Activated CD4-positive, alpha-beta T cell treated with anti-CD3 and anti-CD28 coated beads, Interleukin-2, amount 50 U/mL, for 4 hours (primary cell): ENCODE measurements around the gene ZNF554.
"Not testable (repeated sequence)": the region's sequence is repeated elsewhere in the genome, so short reads cannot be mapped to it uniquely, and the experiment has no call there.

Source experiments
- DNase-seq, 2 experiments: peaks; one replicate each; pipeline ENCODE4 v3.0.0-alpha.2; 2020

Gene ZNF554

GRCh38 chr19:2791440-2791839 lies 28.2 kb upstream of the ZNF554 start:
- no peak for DNase-seq

- no peak for DNase-seq
Measured at GRCh38 chr19:2791876-2792275, 27.8 kb upstream of the ZNF554 start.

GRCh38 chr19:2792666-2793065 lies 27.0 kb upstream of the ZNF554 start:
- not testable (repeated sequence) for DNase-seq

- DNase-seq, result no peak
Measured at GRCh38 chr19:2793126-2793525, 26.5 kb upstream of the ZNF554 start.

GRCh38 chr19:2793577-2793976 lies 26.1 kb upstream of the ZNF554 start:
- DNase-seq, result no peak

GRCh38 chr19:2795827-2796658 lies 23.6 kb upstream of the ZNF554 start:
- DNase-seq, result no peak

GRCh38 chr19:2796659-2797266 lies 22.9 kb upstream of the ZNF554 start:
- no peak for DNase-seq

- no peak for DNase-seq
Measured at GRCh38 chr19:2797280-2797679, 22.4 kb upstream of the ZNF554 start.

- no peak for DNase-seq
Measured at GRCh38 chr19:2798158-2798685, 21.4 kb upstream of the ZNF554 start.

- DNase-seq, result no peak
Measured at GRCh38 chr19:2798733-2799132, 20.9 kb upstream of the ZNF554 start.

GRCh38 chr19:2799273-2800020 lies 20.2 kb upstream of the ZNF554 start:
- no peak for DNase-seq

- DNase-seq, result no peak
Measured at GRCh38 chr19:2800506-2800905, 19.2 kb upstream of the ZNF554 start.

GRCh38 chr19:2802826-2803225 lies 16.8 kb upstream of the ZNF554 start:
- no peak for DNase-seq

- DNase-seq, result no peak
Measured at GRCh38 chr19:2803486-2804155, 16.0 kb upstream of the ZNF554 start.

- DNase-seq, result no peak
Measured at GRCh38 chr19:2804156-2805004, 15.3 kb upstream of the ZNF554 start.

GRCh38 chr19:2805261-2805900 lies 14.3 kb upstream of the ZNF554 start:
- no peak for DNase-seq

- DNase-seq, result no peak
Measured at GRCh38 chr19:2805991-2806649, 13.5 kb upstream of the ZNF554 start.

GRCh38 chr19:2806736-2807378 lies 12.8 kb upstream of the ZNF554 start:
- no peak for DNase-seq

- DNase-seq, result no peak
Measured at GRCh38 chr19:2807379-2808128, 12.1 kb upstream of the ZNF554 start.
